GM18868 (cell line): ENCODE results near the gene RTN4.
"Not testable (repeated sequence)": the region's sequence is repeated elsewhere in the genome, so short reads cannot be mapped to it uniquely, and the experiment has no call there.

ENCODE experiments used
- ATAC-seq: cut with Tn5 transposase; IDR thresholded peaks from one replicate; pipeline ENCODE4 v1.9.1; 2021; ENCODE audit warnings: mild to moderate bottlenecking, moderate library complexity; ENCODE audit not compliant: unreplicated experiment

Gene RTN4

GRCh38 chr2:55050100-55050994, at the start of gene RTN4:
TSS of gene RTN4 (minus strand) at chr2:55050451. CDS start at chr2:55050300, 151 bp downstream.
- peak; percentile 80 for ATAC-seq

GRCh38 chr2:55099493-55099877, 49.2 kb upstream of the RTN4 start:
- ATAC-seq, result no peak

- ATAC-seq, result no peak
These were observed 47.5 kb upstream of the RTN4 start for GRCh38 chr2:55097461-55098410.

- ATAC-seq, result no peak
These were observed 46.8 kb upstream of the RTN4 start for GRCh38 chr2:55097082-55097460.

- no peak for ATAC-seq
These were observed 46.3 kb upstream of the RTN4 start for GRCh38 chr2:55096586-55096985.

GRCh38 chr2:55093381-55093780, 43.1 kb upstream of the RTN4 start:
- no peak for ATAC-seq

GRCh38 chr2:55092439-55092838, 42.2 kb upstream of the RTN4 start:
- ATAC-seq, result no peak

GRCh38 chr2:55091681-55092080, 41.4 kb upstream of the RTN4 start:
- ATAC-seq, result not testable (repeated sequence)

GRCh38 chr2:55090702-55091101, 40.5 kb upstream of the RTN4 start:
- no peak for ATAC-seq

GRCh38 chr2:55089726-55090125, 39.5 kb upstream of the RTN4 start:
- no peak for ATAC-seq

- no peak for ATAC-seq
These were observed 38.1 kb upstream of the RTN4 start for GRCh38 chr2:55088400-55088799.

- no peak for ATAC-seq
These were observed 37.7 kb upstream of the RTN4 start for GRCh38 chr2:55087936-55088335.

GRCh38 chr2:55087501-55087900, 37.2 kb upstream of the RTN4 start:
- ATAC-seq, result no peak

GRCh38 chr2:55085113-55086040, 35.1 kb upstream of the RTN4 start:
- ATAC-seq, result no peak

GRCh38 chr2:55084641-55085040, 34.4 kb upstream of the RTN4 start:
- ATAC-seq, result no peak

- ATAC-seq, result no peak
These were observed 30.0 kb upstream of the RTN4 start for GRCh38 chr2:55080204-55080738.

- no peak for ATAC-seq
These were observed 28.7 kb upstream of the RTN4 start for GRCh38 chr2:55078956-55079355.

- ATAC-seq, result no peak
These were observed 26.5 kb upstream of the RTN4 start for GRCh38 chr2:55076721-55077120.

- ATAC-seq, result not testable (repeated sequence)
These were observed 25.8 kb upstream of the RTN4 start for GRCh38 chr2:55076019-55076418.
